Measurements from ENCODE around the gene TCERG1L. TPM values are rescaled to one million over a fixed set of nuclear protein-coding genes. Genes with fewer than 3 reads are reported as not detected.
"Not testable (repeated sequence)": the region's sequence is repeated elsewhere in the genome, so short reads cannot be mapped to it uniquely, and the experiment has no call there.

TCERG1L gene
- total and polyA plus RNA-seq, 4 donors = 1.9 to 23.5 (median 14.9) TPM

DNA sequence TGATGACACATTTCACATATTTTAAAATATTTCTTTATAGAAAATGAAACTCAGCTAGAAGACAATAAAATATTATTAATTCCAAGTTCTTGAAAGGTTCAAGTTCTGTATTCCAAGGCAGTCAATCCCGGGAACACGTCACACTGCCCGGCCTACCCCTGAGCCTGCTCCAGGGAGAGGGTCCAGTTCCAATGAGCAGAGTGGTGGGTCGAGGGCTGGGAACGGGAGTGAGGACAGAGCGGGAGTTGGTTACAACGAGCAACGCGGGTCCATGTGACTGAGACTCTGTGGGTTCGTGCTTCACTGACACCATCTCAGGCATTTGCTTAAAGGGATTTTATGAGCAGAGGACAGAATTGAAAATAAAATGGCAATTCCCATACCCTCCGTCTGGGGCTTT, 209.4 kb downstream of the TCERG1L start:
- Histone ChIP-seq H3K27me3 (ENCODE audit: control insufficient read depth, insufficient read depth, low read length) (no peaks in the 10 kb centered on the region), H3K4me1 (ENCODE audit: control insufficient read depth, insufficient read depth, low read length) (peaks cover 4% of the 10 kb centered on the region), H3K4me3 (ENCODE audit: low read depth, low read length) (no peak overlapping the region), H3K36me3 (ENCODE audit: control insufficient read depth, insufficient read depth, low read length) (no peaks in the 10 kb centered on the region), H3K9me3 (ENCODE audit: control insufficient read depth, insufficient read depth, low read length) (no peaks in the 10 kb centered on the region), H3K27ac (ENCODE audit: low read depth, low read length) (no peak overlapping the region)
- WGBS (ENCODE audit: insufficient coverage) = 90% methylated on average over 6 of the region's 11 CpGs
- no peak for DNase-seq (ENCODE audit: low read depth in 4 of 6, low spot score in 6 of 6)

DNA sequence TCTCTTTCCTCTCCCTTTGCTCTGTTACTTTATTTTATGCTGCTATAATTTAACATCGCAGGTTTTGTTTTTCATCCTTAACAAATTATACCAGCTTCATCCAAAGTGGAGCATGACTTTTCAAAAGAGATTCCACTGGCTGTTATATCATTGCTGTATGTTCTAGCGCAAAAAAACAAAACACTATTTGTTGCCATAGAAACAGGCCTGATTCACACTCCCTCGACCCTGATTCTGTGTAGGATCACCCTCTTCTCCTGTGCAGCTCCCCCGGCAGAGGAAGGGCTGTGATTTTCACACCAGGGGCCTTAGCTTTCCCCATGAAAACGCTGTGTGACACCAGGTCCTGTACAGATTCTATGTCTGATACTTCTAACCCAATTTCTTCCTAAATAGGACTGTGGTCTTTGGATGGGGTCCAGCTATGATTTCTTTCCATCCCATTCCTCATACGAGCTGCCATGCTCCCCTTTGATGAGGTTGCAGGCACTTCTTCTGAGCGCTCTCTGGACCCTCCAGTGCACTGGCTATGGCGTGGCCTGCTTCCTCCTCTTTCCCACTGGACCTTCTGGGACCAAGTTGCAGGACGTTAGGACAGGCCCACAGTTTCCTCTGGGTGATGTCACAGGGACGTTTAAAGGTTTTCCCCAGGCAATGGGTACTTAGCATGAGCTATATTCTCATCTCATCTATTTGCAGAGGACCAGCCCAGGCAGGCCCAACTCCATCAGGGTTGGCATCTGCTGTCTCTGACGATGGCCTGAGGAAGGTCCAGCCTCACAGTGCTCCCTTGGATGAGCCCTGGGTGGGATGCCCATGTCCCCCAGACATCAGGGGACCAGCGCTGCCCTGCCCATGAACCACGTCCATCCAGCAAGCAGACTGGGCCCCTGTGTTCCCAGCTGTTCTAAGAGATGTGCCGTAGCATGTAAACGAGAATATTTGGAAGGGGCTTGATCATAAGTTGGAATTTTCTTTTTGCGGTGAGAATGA, 210.8 kb downstream of the TCERG1L start:
- WGBS (ENCODE audit: insufficient coverage) = 64% methylated on average over 12 of the region's 16 CpGs
- DNase-seq (ENCODE audit: low read depth in 4 of 6, low spot score in 6 of 6) = peak in 2 of 6 donors; percentile 64 to 87
- not testable (repeated sequence) for H3K9me3 ChIP-seq (ENCODE audit: control insufficient read depth, insufficient read depth, low read length); H3K27ac ChIP-seq (ENCODE audit: low read depth, low read length); H3K4me1 ChIP-seq (ENCODE audit: control insufficient read depth, insufficient read depth, low read length); H3K4me3 ChIP-seq (ENCODE audit: low read depth, low read length); H3K36me3 ChIP-seq (ENCODE audit: control insufficient read depth, insufficient read depth, low read length); H3K27me3 ChIP-seq (ENCODE audit: control insufficient read depth, insufficient read depth, low read length)

DNA sequence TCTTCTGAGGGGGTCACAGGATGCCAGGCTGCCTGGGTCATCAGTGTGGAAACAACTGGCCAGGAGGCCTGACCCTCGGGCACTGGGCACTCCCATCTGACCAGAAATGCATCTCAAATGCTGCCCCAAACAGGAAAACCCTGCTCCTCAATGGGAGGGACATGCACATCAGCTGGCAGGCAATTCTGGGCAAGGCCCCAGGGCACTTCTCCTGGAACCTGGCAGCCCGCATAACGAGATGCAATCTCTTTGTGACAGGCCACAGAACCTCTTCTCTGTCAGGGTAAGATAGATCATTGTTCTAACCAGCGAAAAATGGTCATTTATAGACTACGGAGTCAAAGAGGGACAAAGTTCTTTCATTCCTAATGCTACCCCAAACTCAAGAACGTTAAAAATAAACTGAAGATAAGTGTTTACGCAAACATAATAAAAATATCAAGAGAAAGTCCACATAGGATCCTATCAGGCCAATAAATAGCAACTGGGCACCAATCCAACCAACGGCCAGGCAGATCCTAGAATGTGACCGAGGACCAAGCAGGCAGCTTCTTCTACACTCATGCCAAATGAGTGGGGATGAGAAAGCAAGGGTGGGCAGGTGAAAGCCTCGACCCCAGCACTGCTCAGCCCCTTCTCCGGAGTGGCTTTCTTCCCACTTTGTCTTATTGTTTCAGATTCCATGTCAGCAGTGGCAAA, 212.3 kb downstream of the TCERG1L start:
- DNase-seq (ENCODE audit: low read depth in 4 of 6, low spot score in 6 of 6) = peak in 2 of 6 donors; percentile 32 to 47
- Histone ChIP-seq H3K27ac (ENCODE audit: low read depth, low read length) (no peak overlapping the region), H3K9me3 (ENCODE audit: control insufficient read depth, insufficient read depth, low read length) (no peaks in the 10 kb centered on the region), H3K4me3 (ENCODE audit: low read depth, low read length) (no peak overlapping the region), H3K4me1 (ENCODE audit: control insufficient read depth, insufficient read depth, low read length) (peaks cover 18% of the 10 kb centered on the region), H3K36me3 (ENCODE audit: control insufficient read depth, insufficient read depth, low read length) (peaks cover 3% of the 10 kb centered on the region), H3K27me3 (ENCODE audit: control insufficient read depth, insufficient read depth, low read length) (no peaks in the 10 kb centered on the region)
- 56% methylated on average over 6 of the region's 11 CpGs for WGBS (ENCODE audit: insufficient coverage)

DNA sequence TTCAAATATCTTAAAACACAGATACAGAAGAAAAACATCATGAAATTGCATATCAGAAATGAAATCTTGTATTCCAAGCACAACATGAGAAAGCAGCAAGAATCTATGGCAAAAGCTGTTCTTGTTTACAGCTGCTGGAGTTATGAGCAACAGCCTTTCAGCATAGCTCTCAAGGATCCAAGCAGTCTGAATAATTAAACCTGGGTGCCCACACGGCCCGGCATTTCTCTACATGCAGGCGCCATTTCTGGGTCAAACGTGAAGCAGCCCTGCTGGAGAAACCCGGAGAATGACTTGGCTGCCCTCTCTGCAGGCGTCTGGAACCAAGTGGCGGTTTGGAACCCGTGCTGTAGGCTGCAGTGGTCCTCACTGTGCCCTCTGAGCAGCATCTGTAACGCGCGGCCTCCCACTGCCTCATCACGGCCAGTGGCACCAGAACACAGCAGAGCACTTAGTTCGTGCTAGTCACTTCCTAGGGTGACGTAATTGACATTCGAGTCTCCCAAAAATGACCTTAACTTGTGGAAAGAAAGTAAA, 213.0 kb downstream of the TCERG1L start:
- H3K27me3 ChIP-seq (ENCODE audit: control insufficient read depth, insufficient read depth, low read length) = no peaks in the 10 kb centered on the region
- no peaks in the 10 kb centered on the region for H3K9me3 ChIP-seq (ENCODE audit: control insufficient read depth, insufficient read depth, low read length)
- DNase-seq (ENCODE audit: low read depth in 4 of 6, low spot score in 6 of 6) = no peak
- H3K27ac ChIP-seq (ENCODE audit: low read depth, low read length) = no peak overlapping the region
- peaks cover 3% of the 10 kb centered on the region for H3K36me3 ChIP-seq (ENCODE audit: control insufficient read depth, insufficient read depth, low read length)
- H3K4me3 ChIP-seq (ENCODE audit: low read depth, low read length) = no peak overlapping the region
- WGBS (ENCODE audit: insufficient coverage) = 79% methylated on average over 12 of the region's 15 CpGs
- peaks cover 24% of the 10 kb centered on the region for H3K4me1 ChIP-seq (ENCODE audit: control insufficient read depth, insufficient read depth, low read length)

DNA sequence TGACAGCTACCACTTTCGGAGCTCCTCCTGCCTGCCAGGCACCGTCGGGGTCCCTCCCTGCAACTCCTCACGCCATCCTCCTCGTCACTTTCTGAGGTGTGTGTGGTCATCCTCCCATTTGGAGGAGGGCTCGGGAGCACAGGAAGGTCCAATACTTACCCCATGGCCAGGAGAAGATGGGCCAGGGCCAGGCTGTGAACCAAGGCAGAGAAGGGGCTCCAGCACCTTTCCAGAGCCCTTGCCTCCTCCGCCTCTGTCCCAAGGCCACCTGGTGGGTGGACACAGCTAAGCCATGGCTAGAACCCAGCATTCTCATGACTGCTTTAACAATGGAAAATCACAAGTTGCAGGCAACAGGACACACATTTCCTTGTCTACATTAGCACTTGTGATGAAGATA, 215.5 kb downstream of the TCERG1L start:
- peaks cover 6% of the 10 kb centered on the region for H3K36me3 ChIP-seq (ENCODE audit: control insufficient read depth, insufficient read depth, low read length)
- peaks cover 24% of the 10 kb centered on the region for H3K4me1 ChIP-seq (ENCODE audit: control insufficient read depth, insufficient read depth, low read length)
- H3K27me3 ChIP-seq (ENCODE audit: control insufficient read depth, insufficient read depth, low read length) = no peaks in the 10 kb centered on the region
- no peak overlapping the region for H3K4me3 ChIP-seq (ENCODE audit: low read depth, low read length)
- no peaks in the 10 kb centered on the region for H3K9me3 ChIP-seq (ENCODE audit: control insufficient read depth, insufficient read depth, low read length)
- H3K27ac ChIP-seq (ENCODE audit: low read depth, low read length) = no peak overlapping the region
- no peak for DNase-seq (ENCODE audit: low read depth in 4 of 6, low spot score in 6 of 6)
- 93% methylated on average over 7 of the region's 7 CpGs for WGBS (ENCODE audit: insufficient coverage)

DNA sequence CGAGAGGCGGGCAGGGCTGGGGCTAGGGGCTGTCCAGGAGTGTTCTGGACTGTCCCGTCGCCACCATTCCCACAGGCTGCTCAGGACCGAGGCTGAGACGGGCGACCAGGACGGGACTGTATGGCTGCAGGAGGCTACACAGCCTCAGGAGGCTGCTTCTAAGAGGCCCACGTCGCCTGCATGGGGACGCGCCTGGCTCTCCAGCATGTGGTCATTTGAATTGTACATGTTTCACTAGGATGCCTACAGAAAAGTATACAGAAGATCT, 216.3 kb downstream of the TCERG1L start:
- WGBS (ENCODE audit: insufficient coverage) = 86% methylated on average over 5 of the region's 12 CpGs
- Histone ChIP-seq H3K9me3 (ENCODE audit: control insufficient read depth, insufficient read depth, low read length) (no peaks in the 10 kb centered on the region), H3K27me3 (ENCODE audit: control insufficient read depth, insufficient read depth, low read length) (no peaks in the 10 kb centered on the region), H3K4me3 (ENCODE audit: low read depth, low read length) (no peak overlapping the region), H3K27ac (ENCODE audit: low read depth, low read length) (no peak overlapping the region), H3K36me3 (ENCODE audit: control insufficient read depth, insufficient read depth, low read length) (peaks cover 6% of the 10 kb centered on the region), H3K4me1 (ENCODE audit: control insufficient read depth, insufficient read depth, low read length) (peaks cover 20% of the 10 kb centered on the region)
- DNase-seq (ENCODE audit: low read depth in 4 of 6, low spot score in 6 of 6) = no peak

DNA sequence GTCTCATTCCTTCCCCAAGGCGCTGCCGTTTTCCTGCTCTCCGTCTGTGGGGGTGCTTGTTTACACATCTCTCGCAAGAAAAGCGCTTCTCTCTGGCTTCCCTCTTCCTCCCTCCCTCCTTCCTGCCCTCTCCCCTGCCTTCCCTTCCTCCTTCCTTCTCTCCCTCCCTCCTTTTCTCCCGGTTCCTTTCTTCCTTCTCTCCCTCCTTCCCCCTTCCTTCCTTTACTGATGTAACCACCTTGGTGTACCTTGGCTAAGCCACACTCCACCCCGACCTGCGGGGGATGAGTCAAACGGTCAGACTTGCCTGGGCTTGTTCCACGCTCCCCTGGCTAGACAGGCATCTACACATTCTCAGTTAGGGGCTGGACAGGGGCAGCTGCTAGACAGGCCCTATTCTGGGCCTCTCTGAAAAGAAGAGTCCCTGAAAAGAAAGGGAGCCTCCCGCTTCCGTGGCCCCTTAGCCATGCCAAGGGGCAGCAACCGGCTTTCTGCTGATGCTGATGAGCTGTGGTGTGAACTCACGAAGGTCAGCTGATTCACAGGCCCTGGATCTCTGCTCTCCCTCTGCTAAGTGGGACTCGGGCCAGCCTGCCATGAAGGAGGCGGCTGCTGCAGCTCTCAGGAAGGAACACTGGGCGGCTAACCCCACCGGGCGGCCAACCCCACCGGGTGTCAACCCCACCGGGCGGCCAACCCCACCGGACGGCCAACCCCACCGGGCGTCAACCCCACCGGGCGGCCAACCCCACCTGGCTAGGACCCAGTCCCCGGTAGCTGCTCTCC, 216.8 kb downstream of the TCERG1L start:
- H3K4me3 ChIP-seq (ENCODE audit: low read depth, low read length) = no peak overlapping the region
- DNase-seq (ENCODE audit: low read depth in 4 of 6, low spot score in 6 of 6) = peak in 2 of 6 donors; percentile 48 to 55
- peaks cover 6% of the 10 kb centered on the region for H3K36me3 ChIP-seq (ENCODE audit: control insufficient read depth, insufficient read depth, low read length)
- H3K4me1 ChIP-seq (ENCODE audit: control insufficient read depth, insufficient read depth, low read length) = peaks cover 20% of the 10 kb centered on the region
- no peak overlapping the region for H3K27ac ChIP-seq (ENCODE audit: low read depth, low read length)
- 45% methylated on average over 22 of the region's 29 CpGs for WGBS (ENCODE audit: insufficient coverage)
- H3K9me3 ChIP-seq (ENCODE audit: control insufficient read depth, insufficient read depth, low read length) = no peaks in the 10 kb centered on the region
- H3K27me3 ChIP-seq (ENCODE audit: control insufficient read depth, insufficient read depth, low read length) = no peaks in the 10 kb centered on the region

DNA sequence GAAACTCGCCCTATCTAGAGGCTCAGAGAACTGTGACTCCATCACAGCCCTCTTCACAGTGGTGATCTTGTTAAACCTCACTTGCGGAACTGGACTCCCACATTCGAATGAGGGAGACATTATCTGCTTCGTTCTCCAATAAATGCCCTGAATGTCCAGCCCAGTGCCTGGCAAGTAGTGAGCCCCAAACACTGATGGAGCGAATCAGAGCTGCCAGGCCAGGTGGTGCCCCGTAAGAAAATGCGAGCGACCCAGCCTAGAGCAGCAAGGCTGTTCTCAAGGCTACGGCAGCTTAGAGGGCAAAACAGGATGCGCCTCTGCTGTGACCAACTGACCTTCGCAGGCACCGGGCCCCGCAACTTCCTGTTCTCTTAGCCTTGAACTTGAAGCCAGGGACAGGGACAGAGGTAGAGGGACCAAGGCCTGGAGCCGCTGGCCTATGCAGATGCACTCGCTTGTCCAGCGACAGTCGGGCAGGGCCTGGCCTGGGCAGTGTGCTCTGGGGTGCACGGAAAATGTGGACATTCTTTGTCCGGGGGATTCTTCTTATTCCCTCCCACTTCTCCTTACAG, 217.6 kb downstream of the TCERG1L start:
- no peak for DNase-seq (ENCODE audit: low read depth in 4 of 6, low spot score in 6 of 6)
- Histone ChIP-seq H3K27ac (ENCODE audit: low read depth, low read length) (no peak overlapping the region), H3K27me3 (ENCODE audit: control insufficient read depth, insufficient read depth, low read length) (no peaks in the 10 kb centered on the region), H3K4me1 (ENCODE audit: control insufficient read depth, insufficient read depth, low read length) (peaks cover 20% of the 10 kb centered on the region), H3K36me3 (ENCODE audit: control insufficient read depth, insufficient read depth, low read length) (peaks cover 6% of the 10 kb centered on the region), H3K4me3 (ENCODE audit: low read depth, low read length) (no peak overlapping the region), H3K9me3 (ENCODE audit: control insufficient read depth, insufficient read depth, low read length) (no peaks in the 10 kb centered on the region)
- 87% methylated on average over 14 of the region's 19 CpGs for WGBS (ENCODE audit: insufficient coverage)

DNA sequence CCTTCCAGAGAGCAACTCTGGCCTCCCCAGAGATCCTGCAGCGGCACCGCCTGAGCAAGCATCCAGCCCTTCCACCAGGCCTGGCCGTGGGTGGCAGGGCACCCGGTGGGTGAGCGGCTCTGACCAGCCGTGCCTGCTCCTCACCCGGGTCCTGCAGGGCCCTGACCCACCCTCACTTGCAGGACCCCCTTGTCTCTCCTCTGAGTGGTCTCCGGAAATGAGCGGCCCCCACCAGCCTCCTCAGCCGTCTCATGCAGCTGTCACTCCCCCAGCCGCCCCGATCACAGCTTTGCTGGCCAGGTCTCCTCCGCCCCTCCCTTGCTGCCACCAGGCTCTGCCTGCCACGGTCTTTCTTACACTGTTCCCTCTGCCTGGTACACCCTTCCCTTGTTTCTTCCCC, 218.2 kb downstream of the TCERG1L start:
- Histone ChIP-seq H3K4me1 (ENCODE audit: control insufficient read depth, insufficient read depth, low read length) (peaks cover 20% of the 10 kb centered on the region), H3K4me3 (ENCODE audit: low read depth, low read length) (no peak overlapping the region), H3K9me3 (ENCODE audit: control insufficient read depth, insufficient read depth, low read length) (no peaks in the 10 kb centered on the region), H3K36me3 (ENCODE audit: control insufficient read depth, insufficient read depth, low read length) (peaks cover 6% of the 10 kb centered on the region), H3K27ac (ENCODE audit: low read depth, low read length) (no peak overlapping the region), H3K27me3 (ENCODE audit: control insufficient read depth, insufficient read depth, low read length) (no peaks in the 10 kb centered on the region)
- 93% methylated on average over 14 of the region's 14 CpGs for WGBS (ENCODE audit: insufficient coverage)
- DNase-seq (ENCODE audit: low read depth in 4 of 6, low spot score in 6 of 6) = no peak

All from spinal cord (tissue), 10 donors.